GM18873 (cell line): ENCODE measurements around the gene DCHS2.

Experiments
- ATAC-seq: cut with Tn5 transposase; IDR thresholded peaks from one replicate; pipeline ENCODE4 v1.9.1; 2021; ENCODE audit warnings: mild to moderate bottlenecking, moderate library complexity, moderate number of reproducible peaks; ENCODE audit not compliant: unreplicated experiment, low FRiP score

DCHS2 gene

GRCh38 chr4:154491341-154492271, at the start of gene DCHS2:
DCHS2 (minus strand) TSS chr4:154491799; CDS start chr4:154491355, 444 bp downstream.
- ATAC-seq: peak; percentile 66

GRCh38 chr4:154534296-154534695, 42.7 kb upstream of the DCHS2 start:
- no peak for ATAC-seq

- ATAC-seq: no peak
These were observed 38.3 kb upstream of the DCHS2 start for GRCh38 chr4:154529728-154530519.

- ATAC-seq: no peak
These were observed 37.3 kb upstream of the DCHS2 start for GRCh38 chr4:154528869-154529268.

- ATAC-seq: no peak
These were observed 35.7 kb upstream of the DCHS2 start for GRCh38 chr4:154527308-154527707.

GRCh38 chr4:154526151-154526550, 34.6 kb upstream of the DCHS2 start:
- no peak for ATAC-seq

- no peak for ATAC-seq
These were observed 30.0 kb upstream of the DCHS2 start for GRCh38 chr4:154521607-154522006.

GRCh38 chr4:154519214-154519613, 27.6 kb upstream of the DCHS2 start:
- no peak for ATAC-seq

GRCh38 chr4:154517591-154517990, 26.0 kb upstream of the DCHS2 start:
- ATAC-seq: no peak

- ATAC-seq: no peak
These were observed 24.9 kb upstream of the DCHS2 start for GRCh38 chr4:154516318-154517029.

GRCh38 chr4:154511981-154512380, 20.4 kb upstream of the DCHS2 start:
- no peak for ATAC-seq

GRCh38 chr4:154511548-154511947, 19.9 kb upstream of the DCHS2 start:
- no peak for ATAC-seq

- ATAC-seq: no peak
These were observed 15.6 kb upstream of the DCHS2 start for GRCh38 chr4:154507156-154507555.

- ATAC-seq: no peak
These were observed 14.7 kb upstream of the DCHS2 start for GRCh38 chr4:154506253-154506652.

GRCh38 chr4:154503598-154503997, 12.0 kb upstream of the DCHS2 start:
- ATAC-seq: no peak

GRCh38 chr4:154502111-154502510, 10.5 kb upstream of the DCHS2 start:
- no peak for ATAC-seq

GRCh38 chr4:154497889-154498288, 6.3 kb upstream of the DCHS2 start:
- ATAC-seq: no peak

- ATAC-seq: no peak
These were observed 4.3 kb upstream of the DCHS2 start for GRCh38 chr4:154495867-154496266.

- ATAC-seq: peak; percentile 0
These were observed 689 bp upstream of the DCHS2 start for GRCh38 chr4:154492288-154492687.

GRCh38 chr4:154490583-154491340, 837 bp downstream of the DCHS2 start:
- ATAC-seq: peak; percentile 66
